Panc1 (cell line): ENCODE data around the gene GATAD2B. TPM values are rescaled to one million over a fixed set of nuclear protein-coding genes. Genes with fewer than 3 reads are reported as not detected.
A peak's percentile ranks its signal among the peaks of the same experiment; 100 is the strongest.

Source experiments
- ATAC-seq: fragments of 200-7000 bp; cut with Tn5 transposase; 2 replicates; pipeline ENCODE4 v1.9.1; 2020; ENCODE audit warnings: mild to moderate bottlenecking, moderate library complexity
- BruUV-seq: library from RNA; stranded (reverse); fragments of 400-500 nt; replicated peaks from 2 replicates; lab custom pipeline; 2021; lab: Mats Ljungman, UMichigan
- CTCF ChIA-PET: fragments of 300-600 bp; sonication (Branson Sonifier 250); formaldehyde crosslinking; loops from one replicate; lab custom pipeline; 2022; ENCODE audit warnings: antibody characterized with exemption; lab: Charles Lee
- POLR2A ChIA-PET: fragments of 300-600 bp; sonication (Branson Sonifier 250); formaldehyde crosslinking; loops from one replicate; lab custom pipeline; 2022; ENCODE audit warnings: antibody characterized with exemption; lab: Charles Lee
- DNase-seq: peaks from one replicate; pipeline ENCODE4 v3.0.0-alpha.2; 2010; ENCODE audit warnings: low read depth, low spot score
- H3K27ac ChIP-seq: 2 replicates; pipeline ENCODE4 v1.5.1; 2011; ENCODE audit warnings: mild to moderate bottlenecking, low read length, inconsistent platforms
- H3K27me3 ChIP-seq: fragments of 200-500 bp; sonication (Bioruptor generic); 2 replicates; pipeline ENCODE4 v1.6.0; 2014; ENCODE audit warnings: low read length, inconsistent platforms; ENCODE audit not compliant: control insufficient read depth, insufficient read depth
- H3K36me3 ChIP-seq: fragments of 200-500 bp; sonication (Bioruptor generic); 2 replicates; pipeline ENCODE4 v1.5.1; 2014; ENCODE audit warnings: inconsistent platforms, mild to moderate bottlenecking, low read length, moderate library complexity; ENCODE audit not compliant: control insufficient read depth, insufficient read depth
- H3K4me1 ChIP-seq: 2 replicates; pipeline ENCODE4 v1.5.1; 2011; ENCODE audit warnings: inconsistent platforms, mild to moderate bottlenecking, low read length, moderate library complexity; ENCODE audit not compliant: control insufficient read depth, insufficient read depth
- H3K4me3 ChIP-seq, 2 experiments: 2 replicates each; pipeline ENCODE4 v1.5.1; 2011 to 2012; ENCODE audit warnings: low read depth in 2 of 2, low read length in 2 of 2, mild to moderate bottlenecking in 2 of 2, inconsistent platforms in 1 of 2, moderate library complexity in 1 of 2
- H3K9me3 ChIP-seq: fragments of 200-500 bp; sonication (Bioruptor generic); 2 replicates; pipeline ENCODE4 v1.5.1; 2014; ENCODE audit warnings: low read depth, mild to moderate bottlenecking, inconsistent platforms, low read length, moderate library complexity; ENCODE audit not compliant: control insufficient read depth, insufficient read depth
- CTCF ChIP-seq: fragments of 450-650 bp; IDR thresholded peaks from 2 replicates; pipeline ENCODE4 v1.5.1; 2017; ENCODE audit warnings: mild to moderate bottlenecking
- POLR2AphosphoS5 ChIP-seq: IDR thresholded peaks from 2 replicates; pipeline ENCODE4 v1.6.1; 2012; ENCODE audit warnings: mild to moderate bottlenecking, low read depth, low read length, moderate library complexity
- REST ChIP-seq, 2 experiments: IDR thresholded peaks; 2 replicates each; pipeline ENCODE4 v1.6.1; 2011 to 2012; ENCODE audit warnings: low read depth in 2 of 2, control low read depth in 1 of 2, low read length in 1 of 2, mild to moderate bottlenecking in 1 of 2, moderate library complexity in 1 of 2; ENCODE audit not compliant: insufficient read depth in 1 of 2
- SIN3A ChIP-seq: IDR thresholded peaks from 2 replicates; pipeline ENCODE4 v1.6.1; 2012; ENCODE audit warnings: low read depth, mild to moderate bottlenecking, low read length, moderate library complexity, borderline replicate concordance; ENCODE audit not compliant: insufficient read depth
- TCF7L2 ChIP-seq: IDR thresholded peaks from 2 replicates; pipeline ENCODE4 v1.6.1; 2011; ENCODE audit warnings: mild to moderate bottlenecking, low read depth, low read length, inconsistent platforms
- in situ Hi-C: cut with HindIII; loops from 2 replicates; pipeline ENCODE4 v1.10.0; 2016; ENCODE audit warnings: low sequenced_read_pairs, low pct_unique_long_range_greater_than_20kb
- intact Hi-C: fragments of 100-400 bp; cut with micrococcal nuclease; formaldehyde crosslinking; loops from one replicate; pipeline ENCODE4 v1.10.0; 2022; ENCODE audit not compliant: unreplicated experiment
- total RNA-seq: library from RNA; stranded (reverse); gene quantifications from one replicate; pipeline ENCODE4 v1.2.1, GENCODE V29; 2021; ENCODE audit not compliant: unreplicated experiment

Gene GATAD2B
- total RNA-seq, 1 experiment from 2014 or later = 47.2 TPM

DNA sequence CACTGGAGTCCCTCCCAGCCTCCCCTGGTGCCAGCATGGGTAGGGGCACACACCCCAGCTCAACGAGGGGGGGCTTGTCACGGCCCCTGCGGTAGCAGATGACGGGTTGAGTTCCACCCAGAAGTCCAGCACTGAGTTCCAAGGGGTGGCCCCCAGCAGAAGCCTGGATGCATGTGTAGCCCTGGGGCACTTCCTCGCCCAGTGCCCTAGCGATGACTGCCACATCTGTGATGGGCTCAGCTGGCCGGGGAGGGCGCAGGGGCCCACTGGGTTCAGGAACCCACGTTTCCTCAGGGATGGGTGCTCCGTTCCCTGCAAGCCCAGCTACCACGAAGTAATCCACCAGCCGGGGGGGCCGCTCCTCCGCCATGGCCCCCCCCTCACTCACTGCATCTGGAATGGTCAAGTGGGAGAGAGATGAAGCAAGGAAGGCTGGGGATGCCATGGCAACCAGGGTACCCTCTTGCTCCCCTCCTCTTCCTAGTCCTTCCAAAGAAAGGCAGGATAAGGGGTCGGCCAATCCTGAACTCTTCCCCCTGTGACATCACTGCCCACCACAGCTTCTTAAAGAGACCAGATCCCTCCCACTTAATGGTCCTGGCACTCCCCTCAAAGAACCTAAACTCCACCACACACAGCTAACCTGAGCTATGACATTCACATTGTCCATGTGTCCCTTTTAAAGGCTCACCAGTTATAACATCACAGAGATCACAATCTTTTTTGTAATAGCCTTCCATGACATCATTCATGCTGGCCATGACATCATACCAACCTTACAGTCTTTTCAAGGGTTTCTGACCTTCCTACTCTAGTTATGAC is 21.4 kb upstream of the GATAD2B start:
- in situ Hi-C loops = no loop called here
- ATAC-seq = no peak
- TSS peak; percentile 45 for BruUV-seq
- H3K4me3 ChIP-seq = no peak overlapping the region
- no peaks in the 10 kb centered on the region; the same call in 1 of the 2 replicates for H3K36me3 ChIP-seq
- H3K9me3 ChIP-seq = no peaks in the 10 kb centered on the region
- H3K27me3 ChIP-seq = no peaks in the 10 kb centered on the region
- peak overlapping the region; percentile 78 for H3K27ac ChIP-seq
- DNase-seq = no peak
- intact Hi-C loops = no loop called here
- TF ChIP-seq CTCF (no peak), TCF7L2 (no peak), REST (IDR thresholded peaks at IDR 0.05; ENCODE audit: insufficient read depth in 1 of 2, low read depth in 2 of 2, low read length in 1 of 2) (no peak), POLR2AphosphoS5 (no peak), SIN3A (no peak)
- H3K4me1 ChIP-seq = peaks cover 14% of the 10 kb centered on the region
- CTCF ChIA-PET = interaction anchor here (0.7 kb wide), 1 partner anchor 1758 kb away, joined by 10 read pairs; no protein-coding TSS in a partner anchor
- POLR2A ChIA-PET = interaction anchor here (0.6 kb wide), 2 partner anchors 15 to 21 kb away, joined by 5 to 6 read pairs; no protein-coding TSS in a partner anchor

- no peaks in the 10 kb centered on the region for H3K27me3 ChIP-seq
- ATAC-seq (no peak), DNase-seq (no peak)
- H3K36me3 ChIP-seq = no peaks in the 10 kb centered on the region; the same call in 1 of the 2 replicates
- H3K27ac ChIP-seq = no peak overlapping the region
- in situ Hi-C loops = no loop called here
- intact Hi-C loops = no loop called here
- POLR2A ChIA-PET = interaction anchor here (0.7 kb wide), 1 partner anchor 93 kb away, joined by 16 read pairs; no protein-coding TSS in a partner anchor
- BruUV-seq = no TSS peak
- H3K4me1 ChIP-seq = peaks cover 14% of the 10 kb centered on the region
- no peaks in the 10 kb centered on the region for H3K9me3 ChIP-seq
- no peak for TF ChIP-seq CTCF
- no peak for TF ChIP-seq REST (IDR thresholded peaks at IDR 0.05; ENCODE audit: insufficient read depth in 1 of 2, low read depth in 2 of 2, low read length in 1 of 2)
- no peak for TF ChIP-seq POLR2AphosphoS5
- no peak for TF ChIP-seq TCF7L2
- TF ChIP-seq SIN3A = no peak
- CTCF ChIA-PET = no interaction called here
- H3K4me3 ChIP-seq = no peak overlapping the region
Measured at GRCh38 chr1:153942766-153943549, 20.2 kb upstream of the GATAD2B start.
